GM23338 (cell line): ENCODE data around the gene WTIP. TPM values are rescaled to one million over a fixed set of nuclear protein-coding genes. Genes with fewer than 3 reads are reported as not detected.

Experiments
- ATAC-seq: fragments of 200-7000 bp; cut with Tn5 transposase; 3 replicates; pipeline ENCODE4 v1.9.1; 2020
- DNase-seq: peaks from one replicate; pipeline ENCODE4 v3.0.0-alpha.2; 2015; ENCODE audit warnings: low spot score
- H2AFZ ChIP-seq: fragments of 200-600 bp; sonication (generic); 2 replicates; pipeline ENCODE4 v1.8.0; 2016; ENCODE audit warnings: antibody characterized with exemption, mild to moderate bottlenecking, moderate library complexity
- H3F3A ChIP-seq: fragments of 200-600 bp; sonication (generic); replicated peaks from 2 replicates; pipeline ENCODE4 v1.8.0; 2017; ENCODE audit warnings: antibody characterized with exemption, mixed run types, low read depth
- H3K27ac ChIP-seq: fragments of 200-600 bp; sonication (generic); 2 replicates; pipeline ENCODE4 v1.6.1; 2016; ENCODE audit warnings: low read depth
- H3K27me3 ChIP-seq: fragments of 200-600 bp; sonication (generic); 2 replicates; pipeline ENCODE4 v1.8.0; 2016; ENCODE audit warnings: mild to moderate bottlenecking, mixed run types, moderate library complexity; ENCODE audit not compliant: insufficient read depth
- H3K36me3 ChIP-seq: fragments of 200-600 bp; sonication (generic); 2 replicates; pipeline ENCODE4 v1.8.0; 2016; ENCODE audit warnings: mild to moderate bottlenecking; ENCODE audit not compliant: insufficient read depth
- H3K4me1 ChIP-seq: fragments of 200-600 bp; sonication (generic); 2 replicates; pipeline ENCODE4 v1.8.0; 2016; ENCODE audit warnings: mild to moderate bottlenecking, moderate library complexity; ENCODE audit not compliant: insufficient read depth
- H3K4me2 ChIP-seq: fragments of 200-600 bp; sonication (generic); 2 replicates; pipeline ENCODE4 v1.7.1; 2017; ENCODE audit warnings: mixed run types
- H3K4me3 ChIP-seq: fragments of 200-600 bp; sonication (generic); 2 replicates; pipeline ENCODE4 v1.6.1; 2016; ENCODE audit warnings: mixed run types
- H3K79me2 ChIP-seq: fragments of 200-600 bp; sonication (generic); replicated peaks from 2 replicates; pipeline ENCODE4 v1.8.0; 2017; ENCODE audit warnings: mild to moderate bottlenecking; ENCODE audit not compliant: insufficient read depth
- H3K9me2 ChIP-seq: fragments of 200-600 bp; sonication (generic); 2 replicates; pipeline ENCODE4 v1.8.0; 2017; ENCODE audit not compliant: insufficient read depth
- H4K20me1 ChIP-seq: fragments of 200-600 bp; sonication (generic); replicated peaks from 2 replicates; pipeline ENCODE4 v1.8.0; 2017; ENCODE audit warnings: mild to moderate bottlenecking; ENCODE audit not compliant: insufficient read depth
- H3K27ac Mint-ChIP-seq: 2 replicates; pipeline ENCODE4 v1.8.0; 2020; ENCODE audit warnings: inconsistent platforms, mild to moderate bottlenecking, moderate library complexity, mixed read lengths
- H3K27me3 Mint-ChIP-seq: 3 replicates; pipeline ENCODE4 v1.8.0; 2022; ENCODE audit warnings: low read depth, mild to moderate bottlenecking, moderate library complexity, mixed read lengths, inconsistent platforms; ENCODE audit not compliant: insufficient read depth, poor library complexity
- H3K36me3 Mint-ChIP-seq: 3 replicates; pipeline ENCODE4 v1.8.0; 2021; ENCODE audit warnings: low read depth, mild to moderate bottlenecking, inconsistent platforms, moderate library complexity, mixed read lengths
- H3K4me1 Mint-ChIP-seq: 3 replicates; pipeline ENCODE4 v1.8.0; 2020; ENCODE audit warnings: mild to moderate bottlenecking, inconsistent platforms, mixed read lengths
- H3K4me3 Mint-ChIP-seq: 3 replicates; pipeline ENCODE4 v1.8.0; 2021; ENCODE audit warnings: moderate library complexity, mild to moderate bottlenecking, inconsistent platforms, mixed read lengths
- H3K9me3 Mint-ChIP-seq: 3 replicates; pipeline ENCODE4 v1.8.0; 2020; ENCODE audit warnings: moderate library complexity, mild to moderate bottlenecking, inconsistent platforms, mixed read lengths
- CREB1 ChIP-seq: fragments of 250-450 bp; sonication (Bioruptor Pico); IDR thresholded peaks from 2 replicates; pipeline ENCODE4 v1.5.0; 2020; ENCODE audit warnings: low read depth, mild to moderate bottlenecking, moderate library complexity
- CTCF ChIP-seq, 2 experiments: fragments of 200-600 bp in 1 of 2; sonication (generic) in 1 of 2; conservative IDR thresholded peaks; 2 replicates each; pipeline versions ENCODE4 v1.5.1 to v1.6.1; 2016 to 2017; ENCODE audit warnings: antibody characterized with exemption in 2 of 2, low read depth in 2 of 2, mild to moderate bottlenecking in 2 of 2, moderate library complexity in 1 of 2
- ETS1 ChIP-seq: IDR thresholded peaks from 2 replicates; pipeline ENCODE4 v1.6.1; 2016; ENCODE audit warnings: antibody characterized with exemption
- EZH2phosphoT487 ChIP-seq: fragments of 200-600 bp; sonication (generic); IDR thresholded peaks from one replicate; pipeline ENCODE4 v1.8.1; 2018; ENCODE audit warnings: antibody characterized with exemption; ENCODE audit not compliant: unreplicated experiment
- JUNB ChIP-seq: IDR thresholded peaks from one replicate; pipeline ENCODE4 v1.6.1; 2016; ENCODE audit warnings: antibody characterized with exemption; ENCODE audit not compliant: unreplicated experiment
- NANOG ChIP-seq: IDR thresholded peaks from 2 replicates; pipeline ENCODE4 v1.6.1; 2016; ENCODE audit warnings: antibody characterized with exemption, borderline replicate concordance
- polyA plus RNA-seq: library from polyadenylated mRNA; unstranded; fragments of >200 nt; fragmentation: Nextera tagmentation; extraction: Ambion mirVana; gene quantifications from 2 replicates; pipeline ENCODE4 v1.2.1, GENCODE V29; 2016
- total RNA-seq: library from RNA; depleted of rRNA; stranded (reverse); fragments of >200 nt; shearing (Covaris generic); gene quantifications from 2 replicates; pipeline ENCODE4 v1.2.3, GENCODE V29; 2014
- TF ChIP-seq, protein P1 (sequence below): fragments of 250-450 bp; sonication (Bioruptor Pico); IDR thresholded peaks from 2 replicates; pipeline ENCODE4 v1.5.0; 2020; ENCODE audit warnings: mild to moderate bottlenecking, moderate library complexity
- TF ChIP-seq, protein P2 (sequence below): IDR thresholded peaks from one replicate; pipeline ENCODE4 v1.6.1; 2018; ENCODE audit warnings: antibody characterized with exemption; ENCODE audit not compliant: unreplicated experiment

The WTIP gene
- total and polyA plus RNA-seq, 2 experiments from 2014 or later: 0.47 to 8.9 TPM

DNA sequence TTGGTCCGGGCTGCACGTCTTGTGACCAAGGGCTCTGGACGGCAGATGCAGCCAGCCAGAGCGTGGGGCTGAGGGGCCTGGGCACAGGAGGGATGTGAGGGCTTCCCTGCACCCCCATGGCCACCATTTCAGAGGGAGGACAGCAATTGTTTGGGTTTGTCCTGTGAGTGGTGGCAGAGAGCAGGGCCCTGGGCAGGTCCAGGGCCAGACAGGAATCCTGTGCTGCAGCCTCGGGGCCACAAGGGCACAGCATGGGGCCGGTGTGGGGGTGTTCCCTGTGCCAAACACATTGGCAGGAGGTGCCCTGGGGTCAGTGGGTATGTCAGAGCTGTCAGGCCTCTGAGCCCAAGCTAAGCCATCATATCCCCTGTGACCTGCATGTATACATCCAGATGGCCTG is 32.2 kb downstream of the WTIP start:
- Histone ChIP-seq H3K4me3 (no peak overlapping the region), H4K20me1 (no peaks in the 10 kb centered on the region), H3K27ac (no peak overlapping the region), H3K9me2 (no peaks in the 10 kb centered on the region), H3K27me3 (no peaks in the 10 kb centered on the region), H3K4me1 (no peaks in the 10 kb centered on the region), H3K4me2 (no peak overlapping the region), H2AFZ (no peak overlapping the region), H3K36me3 (no peaks in the 10 kb centered on the region), H3K79me2 (no peaks in the 10 kb centered on the region), H3F3A (no peaks in the 10 kb centered on the region)
- ATAC-seq (no peak), DNase-seq (no peak)
- H3K4me3 Mint-ChIP-seq: no peak overlapping the region
- H3K36me3 Mint-ChIP-seq: 0 out of 3 replicates have a peak, but pooled peaks cover 8% of the 10 kb centered on the region
- H3K4me1 Mint-ChIP-seq: no peaks in the 10 kb centered on the region
- TF ChIP-seq EZH2phosphoT487 (no peak), CREB1 (CRISPR knock-in tag) (no peak), JUNB (no peak), CTCF (conservative IDR thresholded peaks at IDR 0.05; ENCODE audit: low read depth in 2 of 2) (no peak), ETS1 (no peak), NANOG (no peak)
- TF ChIP-seq, protein P1, sequence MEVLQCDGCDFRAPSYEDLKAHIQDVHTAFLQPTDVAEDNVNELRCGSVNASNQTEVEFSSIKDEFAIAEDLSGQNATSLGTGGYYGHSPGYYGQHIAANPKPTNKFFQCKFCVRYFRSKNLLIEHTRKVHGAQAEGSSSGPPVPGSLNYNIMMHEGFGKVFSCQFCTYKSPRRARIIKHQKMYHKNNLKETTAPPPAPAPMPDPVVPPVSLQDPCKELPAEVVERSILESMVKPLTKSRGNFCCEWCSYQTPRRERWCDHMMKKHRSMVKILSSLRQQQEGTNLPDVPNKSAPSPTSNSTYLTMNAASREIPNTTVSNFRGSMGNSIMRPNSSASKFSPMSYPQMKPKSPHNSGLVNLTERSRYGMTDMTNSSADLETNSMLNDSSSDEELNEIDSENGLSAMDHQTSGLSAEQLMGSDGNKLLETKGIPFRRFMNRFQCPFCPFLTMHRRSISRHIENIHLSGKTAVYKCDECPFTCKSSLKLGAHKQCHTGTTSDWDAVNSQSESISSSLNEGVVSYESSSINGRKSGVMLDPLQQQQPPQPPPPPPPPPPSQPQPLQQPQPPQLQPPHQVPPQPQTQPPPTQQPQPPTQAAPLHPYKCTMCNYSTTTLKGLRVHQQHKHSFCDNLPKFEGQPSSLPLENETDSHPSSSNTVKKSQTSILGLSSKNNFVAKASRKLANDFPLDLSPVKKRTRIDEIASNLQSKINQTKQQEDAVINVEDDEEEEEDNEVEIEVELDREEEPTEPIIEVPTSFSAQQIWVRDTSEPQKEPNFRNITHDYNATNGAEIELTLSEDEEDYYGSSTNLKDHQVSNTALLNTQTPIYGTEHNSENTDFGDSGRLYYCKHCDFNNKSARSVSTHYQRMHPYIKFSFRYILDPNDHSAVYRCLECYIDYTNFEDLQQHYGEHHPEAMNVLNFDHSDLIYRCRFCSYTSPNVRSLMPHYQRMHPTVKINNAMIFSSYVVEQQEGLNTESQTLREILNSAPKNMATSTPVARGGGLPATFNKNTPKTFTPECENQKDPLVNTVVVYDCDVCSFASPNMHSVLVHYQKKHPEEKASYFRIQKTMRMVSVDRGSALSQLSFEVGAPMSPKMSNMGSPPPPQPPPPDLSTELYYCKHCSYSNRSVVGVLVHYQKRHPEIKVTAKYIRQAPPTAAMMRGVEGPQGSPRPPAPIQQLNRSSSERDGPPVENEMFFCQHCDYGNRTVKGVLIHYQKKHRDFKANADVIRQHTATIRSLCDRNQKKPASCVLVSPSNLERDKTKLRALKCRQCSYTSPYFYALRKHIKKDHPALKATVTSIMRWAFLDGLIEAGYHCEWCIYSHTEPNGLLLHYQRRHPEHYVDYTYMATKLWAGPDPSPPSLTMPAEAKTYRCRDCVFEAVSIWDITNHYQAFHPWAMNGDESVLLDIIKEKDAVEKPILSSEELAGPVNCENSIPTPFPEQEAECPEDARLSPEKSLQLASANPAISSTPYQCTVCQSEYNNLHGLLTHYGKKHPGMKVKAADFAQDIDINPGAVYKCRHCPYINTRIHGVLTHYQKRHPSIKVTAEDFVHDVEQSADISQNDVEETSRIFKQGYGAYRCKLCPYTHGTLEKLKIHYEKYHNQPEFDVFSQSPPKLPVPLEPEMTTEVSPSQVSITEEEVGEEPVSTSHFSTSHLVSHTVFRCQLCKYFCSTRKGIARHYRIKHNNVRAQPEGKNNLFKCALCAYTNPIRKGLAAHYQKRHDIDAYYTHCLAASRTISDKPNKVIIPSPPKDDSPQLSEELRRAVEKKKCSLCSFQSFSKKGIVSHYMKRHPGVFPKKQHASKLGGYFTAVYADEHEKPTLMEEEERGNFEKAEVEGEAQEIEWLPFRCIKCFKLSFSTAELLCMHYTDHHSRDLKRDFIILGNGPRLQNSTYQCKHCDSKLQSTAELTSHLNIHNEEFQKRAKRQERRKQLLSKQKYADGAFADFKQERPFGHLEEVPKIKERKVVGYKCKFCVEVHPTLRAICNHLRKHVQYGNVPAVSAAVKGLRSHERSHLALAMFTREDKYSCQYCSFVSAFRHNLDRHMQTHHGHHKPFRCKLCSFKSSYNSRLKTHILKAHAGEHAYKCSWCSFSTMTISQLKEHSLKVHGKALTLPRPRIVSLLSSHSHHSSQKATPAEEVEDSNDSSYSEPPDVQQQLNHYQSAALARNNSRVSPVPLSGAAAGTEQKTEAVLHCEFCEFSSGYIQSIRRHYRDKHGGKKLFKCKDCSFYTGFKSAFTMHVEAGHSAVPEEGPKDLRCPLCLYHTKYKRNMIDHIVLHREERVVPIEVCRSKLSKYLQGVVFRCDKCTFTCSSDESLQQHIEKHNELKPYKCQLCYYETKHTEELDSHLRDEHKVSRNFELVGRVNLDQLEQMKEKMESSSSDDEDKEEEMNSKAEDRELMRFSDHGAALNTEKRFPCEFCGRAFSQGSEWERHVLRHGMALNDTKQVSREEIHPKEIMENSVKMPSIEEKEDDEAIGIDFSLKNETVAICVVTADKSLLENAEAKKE: no peak
- TF ChIP-seq, protein P2, sequence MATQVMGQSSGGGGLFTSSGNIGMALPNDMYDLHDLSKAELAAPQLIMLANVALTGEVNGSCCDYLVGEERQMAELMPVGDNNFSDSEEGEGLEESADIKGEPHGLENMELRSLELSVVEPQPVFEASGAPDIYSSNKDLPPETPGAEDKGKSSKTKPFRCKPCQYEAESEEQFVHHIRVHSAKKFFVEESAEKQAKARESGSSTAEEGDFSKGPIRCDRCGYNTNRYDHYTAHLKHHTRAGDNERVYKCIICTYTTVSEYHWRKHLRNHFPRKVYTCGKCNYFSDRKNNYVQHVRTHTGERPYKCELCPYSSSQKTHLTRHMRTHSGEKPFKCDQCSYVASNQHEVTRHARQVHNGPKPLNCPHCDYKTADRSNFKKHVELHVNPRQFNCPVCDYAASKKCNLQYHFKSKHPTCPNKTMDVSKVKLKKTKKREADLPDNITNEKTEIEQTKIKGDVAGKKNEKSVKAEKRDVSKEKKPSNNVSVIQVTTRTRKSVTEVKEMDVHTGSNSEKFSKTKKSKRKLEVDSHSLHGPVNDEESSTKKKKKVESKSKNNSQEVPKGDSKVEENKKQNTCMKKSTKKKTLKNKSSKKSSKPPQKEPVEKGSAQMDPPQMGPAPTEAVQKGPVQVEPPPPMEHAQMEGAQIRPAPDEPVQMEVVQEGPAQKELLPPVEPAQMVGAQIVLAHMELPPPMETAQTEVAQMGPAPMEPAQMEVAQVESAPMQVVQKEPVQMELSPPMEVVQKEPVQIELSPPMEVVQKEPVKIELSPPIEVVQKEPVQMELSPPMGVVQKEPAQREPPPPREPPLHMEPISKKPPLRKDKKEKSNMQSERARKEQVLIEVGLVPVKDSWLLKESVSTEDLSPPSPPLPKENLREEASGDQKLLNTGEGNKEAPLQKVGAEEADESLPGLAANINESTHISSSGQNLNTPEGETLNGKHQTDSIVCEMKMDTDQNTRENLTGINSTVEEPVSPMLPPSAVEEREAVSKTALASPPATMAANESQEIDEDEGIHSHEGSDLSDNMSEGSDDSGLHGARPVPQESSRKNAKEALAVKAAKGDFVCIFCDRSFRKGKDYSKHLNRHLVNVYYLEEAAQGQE: no peak
- H3K27me3 Mint-ChIP-seq: no peaks in the 10 kb centered on the region
- H3K27ac Mint-ChIP-seq: no peak overlapping the region
- peaks cover 32% of the 10 kb centered on the region for H3K9me3 Mint-ChIP-seq
